Activated T-cell treated with anti-CD3 and anti-CD28 coated beads for 1 hour (primary cell): ENCODE data around the gene MRPS23.

Experiments
- DNase-seq: peaks from one replicate; pipeline ENCODE4 v3.0.0-alpha.2; 2020; ENCODE audit warnings: low read depth

The MRPS23 gene

GRCh38 chr17:57794841-57795240 is 55.0 kb downstream of the MRPS23 start:
- no peak for DNase-seq

GRCh38 chr17:57788725-57789124 is 61.1 kb downstream of the MRPS23 start:
- DNase-seq: no peak

- DNase-seq: no peak
These were observed 64.8 kb downstream of the MRPS23 start for GRCh38 chr17:57785022-57785421.
